A673 (cell line): Measurements from ENCODE around the gene EWSR1. TPM values are rescaled to one million over a fixed set of nuclear protein-coding genes. Genes with fewer than 3 reads are reported as not detected.

Source experiments
- BruUV-seq: library from RNA; stranded (reverse); fragments of 400-500 nt; replicated peaks from 2 replicates; lab custom pipeline; 2021; lab: Mats Ljungman, UMichigan
- CTCF ChIA-PET: fragments of 300-600 bp; sonication (Branson Sonifier 250); formaldehyde crosslinking; loops from one replicate; lab custom pipeline; 2022; ENCODE audit warnings: antibody characterized with exemption; lab: Charles Lee
- POLR2A ChIA-PET: fragments of 300-600 bp; sonication (Branson Sonifier 250); formaldehyde crosslinking; loops from one replicate; lab custom pipeline; 2022; ENCODE audit warnings: antibody characterized with exemption; ENCODE audit not compliant: low non-redundant PET; lab: Charles Lee
- DNase-seq: peaks from one replicate; pipeline ENCODE4 v3.0.0-alpha.2; 2015; ENCODE audit warnings: low spot score
- H3K27ac ChIP-seq: fragments of 200-600 bp; sonication (generic); 2 replicates; pipeline ENCODE4 v1.5.1; 2016; ENCODE audit warnings: mixed run types, low read depth, mild to moderate bottlenecking, mixed read lengths, antibody characterized with exemption, low read length; ENCODE audit not compliant: poor library complexity, severe bottlenecking
- H3K27me3 ChIP-seq: fragments of 200-600 bp; sonication (generic); replicated peaks from 2 replicates; pipeline ENCODE4 v1.6.1; 2017; ENCODE audit warnings: mixed run types, low read depth, mild to moderate bottlenecking, mixed read lengths, antibody characterized with exemption, low read length; ENCODE audit not compliant: insufficient read depth, poor library complexity
- H3K36me3 ChIP-seq: fragments of 200-600 bp; sonication (generic); 2 replicates; pipeline ENCODE4 v1.6.1; 2016; ENCODE audit warnings: mixed run types, mild to moderate bottlenecking, mixed read lengths, antibody characterized with exemption, low read length; ENCODE audit not compliant: insufficient read depth, poor library complexity, severe bottlenecking
- H3K4me1 ChIP-seq: fragments of 200-600 bp; sonication (generic); 2 replicates; pipeline ENCODE4 v1.6.1; 2017; ENCODE audit warnings: mixed run types, mild to moderate bottlenecking, mixed read lengths, antibody characterized with exemption, low read length; ENCODE audit not compliant: insufficient read depth, poor library complexity, severe bottlenecking
- H3K4me3 ChIP-seq: fragments of 200-600 bp; sonication (generic); 2 replicates; pipeline ENCODE4 v1.5.1; 2016; ENCODE audit warnings: low read depth, mixed run types, mild to moderate bottlenecking, mixed read lengths, low read length; ENCODE audit not compliant: poor library complexity, severe bottlenecking
- H3K9me3 ChIP-seq: fragments of 200-600 bp; sonication (generic); 2 replicates; pipeline ENCODE4 v1.6.1; 2016; ENCODE audit warnings: mixed run types, low read depth, mild to moderate bottlenecking, mixed read lengths, antibody characterized with exemption, low read length; ENCODE audit not compliant: poor library complexity, severe bottlenecking
- EZH2 ChIP-seq: fragments of 200-600 bp; sonication (generic); IDR thresholded peaks from 2 replicates; pipeline ENCODE4 v1.6.1; 2017; ENCODE audit warnings: borderline replicate concordance, low read depth, mild to moderate bottlenecking, mixed read lengths, antibody characterized with exemption, low read length; ENCODE audit not compliant: poor library complexity, severe bottlenecking
- intact Hi-C: fragments of 100-400 bp; cut with micrococcal nuclease; formaldehyde crosslinking; loops from one replicate; pipeline ENCODE4 v1.10.0; 2022; ENCODE audit not compliant: unreplicated experiment
- total RNA-seq: library from RNA; stranded (reverse); gene quantifications from 2 replicates; pipeline ENCODE4 v1.2.3, GENCODE V29; 2021
- TF ChIP-seq, protein P1 (sequence below): fragments of 300-800, 200-600 bp; sonication (generic); conservative IDR thresholded peaks from 2 replicates; pipeline ENCODE4 v1.5.1; 2017; ENCODE audit warnings: low read depth, mild to moderate bottlenecking, antibody characterized with exemption, low read length, moderate library complexity, mixed read lengths

Gene EWSR1
- total RNA-seq, 1 experiment from 2014 or later, result 358 TPM

DNA sequence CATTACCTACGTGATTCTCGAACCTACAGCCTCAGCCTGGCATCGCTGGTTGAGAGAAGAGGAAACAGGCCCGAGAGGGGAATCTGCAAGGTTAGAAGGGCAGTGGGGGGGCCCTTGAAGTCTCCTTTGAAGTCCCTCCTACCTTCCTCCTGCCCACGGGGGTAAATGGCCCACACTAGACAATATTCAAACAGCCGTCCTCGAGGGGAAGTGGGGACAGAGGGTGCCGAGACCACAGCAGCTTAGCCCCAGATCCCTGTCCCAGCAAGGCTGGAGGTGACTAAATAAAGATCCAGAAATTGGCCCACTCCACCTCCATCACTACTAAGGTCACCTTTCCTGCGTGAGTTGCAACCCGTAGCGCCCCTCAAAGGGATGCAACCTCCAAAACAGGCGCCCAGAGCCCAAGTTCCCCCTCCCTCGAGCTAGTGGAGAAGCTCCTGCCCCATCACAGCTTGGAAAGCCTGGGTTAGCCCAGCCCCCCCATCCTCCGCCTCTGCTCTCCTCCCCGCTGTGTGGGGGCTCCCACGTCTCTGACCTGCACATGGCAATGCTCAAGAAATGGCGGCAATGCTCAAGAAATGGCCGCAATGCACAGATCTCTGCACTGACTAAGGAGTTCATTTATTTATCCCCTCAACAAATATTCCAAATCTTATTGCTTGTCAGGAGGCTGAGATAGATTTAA, 48.2 kb downstream of the EWSR1 start:
- no peak for TF ChIP-seq EZH2
- TF ChIP-seq, protein P1, sequence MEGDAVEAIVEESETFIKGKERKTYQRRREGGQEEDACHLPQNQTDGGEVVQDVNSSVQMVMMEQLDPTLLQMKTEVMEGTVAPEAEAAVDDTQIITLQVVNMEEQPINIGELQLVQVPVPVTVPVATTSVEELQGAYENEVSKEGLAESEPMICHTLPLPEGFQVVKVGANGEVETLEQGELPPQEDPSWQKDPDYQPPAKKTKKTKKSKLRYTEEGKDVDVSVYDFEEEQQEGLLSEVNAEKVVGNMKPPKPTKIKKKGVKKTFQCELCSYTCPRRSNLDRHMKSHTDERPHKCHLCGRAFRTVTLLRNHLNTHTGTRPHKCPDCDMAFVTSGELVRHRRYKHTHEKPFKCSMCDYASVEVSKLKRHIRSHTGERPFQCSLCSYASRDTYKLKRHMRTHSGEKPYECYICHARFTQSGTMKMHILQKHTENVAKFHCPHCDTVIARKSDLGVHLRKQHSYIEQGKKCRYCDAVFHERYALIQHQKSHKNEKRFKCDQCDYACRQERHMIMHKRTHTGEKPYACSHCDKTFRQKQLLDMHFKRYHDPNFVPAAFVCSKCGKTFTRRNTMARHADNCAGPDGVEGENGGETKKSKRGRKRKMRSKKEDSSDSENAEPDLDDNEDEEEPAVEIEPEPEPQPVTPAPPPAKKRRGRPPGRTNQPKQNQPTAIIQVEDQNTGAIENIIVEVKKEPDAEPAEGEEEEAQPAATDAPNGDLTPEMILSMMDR, result no peak
- intact Hi-C loops, result no loop called here
- CTCF ChIA-PET, result interaction anchor here (0.7 to 0.9 kb wide), 2 partner anchors 10 to 133 kb away, joined by 3 to 4 read pairs; partner anchors contain the start of gene GAS2L1
- H3K27me3 ChIP-seq, result peaks cover 32% of the 10 kb centered on the region
- no peak overlapping the region for H3K27ac ChIP-seq
- peak overlapping the region; percentile 33 for H3K4me3 ChIP-seq
- POLR2A ChIA-PET, result no interaction called here
- no peak for DNase-seq
- peaks cover 7% of the 10 kb centered on the region for H3K4me1 ChIP-seq
- BruUV-seq, result no TSS peak
- H3K36me3 ChIP-seq, result no peaks in the 10 kb centered on the region
- H3K9me3 ChIP-seq, result no peaks in the 10 kb centered on the region

DNA sequence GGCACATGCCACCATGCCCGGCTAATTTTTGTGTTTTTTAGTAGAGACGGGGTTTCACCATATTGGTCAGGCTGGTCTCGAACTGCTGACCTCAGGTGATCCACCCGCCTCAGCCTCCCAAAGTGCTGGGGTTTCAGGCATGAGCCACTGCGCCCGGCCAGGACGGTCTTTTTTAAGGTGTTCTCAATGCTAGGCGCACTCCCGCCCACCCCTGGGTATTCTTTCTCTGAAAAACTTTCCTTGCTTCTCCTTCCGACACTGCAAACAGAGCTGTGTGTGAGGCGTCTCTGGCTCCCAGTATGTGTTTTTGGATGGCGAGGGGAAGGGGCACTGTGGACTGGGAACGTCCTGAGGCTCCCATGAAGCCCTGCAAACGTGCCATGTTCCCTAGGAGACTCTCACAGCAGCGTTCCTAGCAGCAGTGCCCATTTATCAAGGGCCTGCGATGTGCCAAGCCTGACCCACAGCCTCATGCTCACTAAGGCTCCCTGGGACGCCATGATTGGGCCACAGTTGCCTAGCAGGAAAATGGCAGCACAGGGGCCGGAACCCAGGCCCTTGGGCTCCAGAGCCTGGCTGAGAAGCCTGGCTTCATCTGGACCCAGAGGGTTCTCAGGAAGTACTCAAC, 49.9 kb downstream of the EWSR1 start:
- Histone ChIP-seq H3K27ac (no peak overlapping the region), H3K27me3 (peaks cover 32% of the 10 kb centered on the region), H3K36me3 (no peaks in the 10 kb centered on the region), H3K4me1 (peaks cover 6% of the 10 kb centered on the region), H3K4me3 (no peak overlapping the region), H3K9me3 (no peaks in the 10 kb centered on the region)
- DNase-seq, result no peak
- ChIA-PET CTCF (no interaction called here), POLR2A (interaction anchor here (0.6 kb wide), 1 partner anchor 25 kb away, joined by 9 read pairs; no protein-coding TSS in a partner anchor)
- intact Hi-C loops, result no loop called here
- TF ChIP-seq, protein P1, result no peak
- BruUV-seq, result no TSS peak

DNA sequence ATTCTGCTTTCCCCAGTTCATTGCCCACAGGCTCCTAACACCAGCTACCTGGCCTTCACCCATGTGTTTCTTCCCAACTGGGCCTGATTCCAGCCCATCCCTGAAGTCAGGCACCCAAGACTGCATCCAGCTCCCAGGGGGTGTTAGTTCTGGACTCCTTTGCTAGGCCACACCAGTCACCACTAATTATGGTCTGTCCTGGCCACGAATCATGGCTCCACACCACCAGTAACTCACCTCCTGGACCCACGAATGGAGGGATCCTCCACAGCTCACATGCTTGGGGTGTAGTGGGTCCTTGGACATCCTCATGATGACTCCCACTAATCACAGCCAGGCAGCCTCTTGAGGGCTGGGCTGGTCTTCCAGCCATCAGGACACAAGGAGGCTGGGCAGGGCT, 51.0 kb downstream of the EWSR1 start:
- no TSS peak for BruUV-seq
- CTCF ChIA-PET, result no interaction called here

More for the DNA sequence above, 51.0 kb downstream of the EWSR1 start:
- H3K27me3 ChIP-seq, result peaks cover 24% of the 10 kb centered on the region
- POLR2A ChIA-PET, result no interaction called here
- TF ChIP-seq EZH2, result no peak
- TF ChIP-seq, protein P1, result no peak
- DNase-seq, result no peak
- H3K36me3 ChIP-seq, result no peaks in the 10 kb centered on the region
- intact Hi-C loops, result no loop called here
- peaks cover 6% of the 10 kb centered on the region for H3K4me1 ChIP-seq
- no peak overlapping the region for H3K27ac ChIP-seq
- no peak overlapping the region for H3K4me3 ChIP-seq
- H3K9me3 ChIP-seq, result no peaks in the 10 kb centered on the region
